GM23338 (cell line): Measurements from ENCODE around the gene MYADM.

Experiments used
- CREB1 ChIP-seq: fragments of 250-450 bp; sonication (Bioruptor Pico); IDR thresholded peaks from 2 replicates; pipeline ENCODE4 v1.5.0; 2020; ENCODE audit warnings: low read depth, mild to moderate bottlenecking, moderate library complexity
- CTCF ChIP-seq, 2 experiments: fragments of 200-600 bp in 1 of 2; sonication (generic) in 1 of 2; conservative IDR thresholded peaks; 2 replicates each; pipeline versions ENCODE4 v1.5.1 to v1.6.1; 2016 to 2017; ENCODE audit warnings: antibody characterized with exemption in 2 of 2, low read depth in 2 of 2, mild to moderate bottlenecking in 2 of 2, moderate library complexity in 1 of 2
- EZH2 ChIP-seq: fragments of 200-600 bp; sonication (generic); IDR thresholded peaks from one replicate; pipeline ENCODE4 v1.8.0; 2017; ENCODE audit warnings: antibody characterized with exemption, mild to moderate bottlenecking, low read depth; ENCODE audit not compliant: unreplicated experiment
- EZH2phosphoT487 ChIP-seq: fragments of 200-600 bp; sonication (generic); IDR thresholded peaks from one replicate; pipeline ENCODE4 v1.8.1; 2018; ENCODE audit warnings: antibody characterized with exemption; ENCODE audit not compliant: unreplicated experiment
- JUNB ChIP-seq: IDR thresholded peaks from one replicate; pipeline ENCODE4 v1.6.1; 2016; ENCODE audit warnings: antibody characterized with exemption; ENCODE audit not compliant: unreplicated experiment
- NANOG ChIP-seq: IDR thresholded peaks from 2 replicates; pipeline ENCODE4 v1.6.1; 2016; ENCODE audit warnings: antibody characterized with exemption, borderline replicate concordance
- POLR2AphosphoS5 ChIP-seq: IDR thresholded peaks from 2 replicates; pipeline ENCODE4 v1.6.1; 2016; ENCODE audit warnings: antibody characterized with exemption, low read depth
- ZNF114 ChIP-seq: fragments of 250-450 bp; sonication (Bioruptor Pico); IDR thresholded peaks from 2 replicates; pipeline ENCODE4 v1.5.0; 2020; ENCODE audit warnings: mild to moderate bottlenecking, moderate library complexity
- ZNF331 ChIP-seq: fragments of 250-450 bp; sonication (Bioruptor Pico); IDR thresholded peaks from 2 replicates; pipeline ENCODE4 v1.5.0; 2020; ENCODE audit warnings: low read depth, mild to moderate bottlenecking, moderate library complexity
- TF ChIP-seq, protein P1 (sequence below): IDR thresholded peaks from 2 replicates; pipeline ENCODE4 v1.6.1; 2016; ENCODE audit warnings: antibody characterized with exemption

DNA sequence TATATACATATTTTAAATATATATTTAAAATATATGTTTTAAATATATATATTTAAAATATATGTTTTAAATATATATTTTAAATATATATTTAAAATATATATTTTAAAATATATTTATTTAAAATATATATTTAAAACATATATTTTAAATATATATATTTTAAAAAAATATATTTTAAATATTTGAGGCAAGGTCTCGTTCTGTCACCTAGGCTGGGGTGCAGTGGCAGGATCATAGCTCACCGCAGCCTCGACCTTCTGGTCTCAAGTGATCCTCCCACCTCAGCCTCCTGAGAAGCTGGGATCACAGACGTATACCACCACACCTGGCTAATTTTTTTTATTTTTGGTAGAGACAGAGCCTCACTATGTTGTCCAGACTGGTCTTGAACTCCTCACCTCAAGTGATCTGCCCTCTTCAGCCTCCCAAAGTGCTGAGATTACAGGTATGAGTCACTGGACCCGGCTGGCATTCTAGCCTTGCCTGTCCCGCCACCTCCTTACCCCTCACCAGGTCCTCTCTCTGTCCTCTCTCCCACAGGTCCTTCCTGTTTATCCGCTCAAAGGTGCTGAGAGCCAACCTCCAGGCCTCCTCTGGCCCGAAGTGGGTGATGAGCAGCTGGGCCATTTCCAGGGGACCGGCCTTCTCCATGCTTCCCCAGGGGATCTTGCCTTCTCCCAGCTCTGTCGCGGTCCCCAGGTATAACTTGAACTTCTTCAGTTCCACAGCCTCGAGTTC is 44.1 kb upstream of the MYADM start:
- no peak for TF ChIP-seq CTCF (conservative IDR thresholded peaks at IDR 0.05; ENCODE audit: low read depth in 2 of 2)
- no peak for TF ChIP-seq POLR2AphosphoS5
- TF ChIP-seq EZH2 = no peak
- TF ChIP-seq JUNB = no peak
- no peak for TF ChIP-seq CREB1 (CRISPR knock-in tag)
- TF ChIP-seq, protein P1, sequence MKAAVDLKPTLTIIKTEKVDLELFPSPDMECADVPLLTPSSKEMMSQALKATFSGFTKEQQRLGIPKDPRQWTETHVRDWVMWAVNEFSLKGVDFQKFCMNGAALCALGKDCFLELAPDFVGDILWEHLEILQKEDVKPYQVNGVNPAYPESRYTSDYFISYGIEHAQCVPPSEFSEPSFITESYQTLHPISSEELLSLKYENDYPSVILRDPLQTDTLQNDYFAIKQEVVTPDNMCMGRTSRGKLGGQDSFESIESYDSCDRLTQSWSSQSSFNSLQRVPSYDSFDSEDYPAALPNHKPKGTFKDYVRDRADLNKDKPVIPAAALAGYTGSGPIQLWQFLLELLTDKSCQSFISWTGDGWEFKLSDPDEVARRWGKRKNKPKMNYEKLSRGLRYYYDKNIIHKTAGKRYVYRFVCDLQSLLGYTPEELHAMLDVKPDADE = no peak
- TF ChIP-seq ZNF331 (CRISPR knock-in tag) = no peak
- TF ChIP-seq ZNF114 (CRISPR knock-in tag) = no peak
- TF ChIP-seq NANOG = no peak
- TF ChIP-seq EZH2phosphoT487 = no peak
